ENCODE measurements around the gene ATOH7.

DNA sequence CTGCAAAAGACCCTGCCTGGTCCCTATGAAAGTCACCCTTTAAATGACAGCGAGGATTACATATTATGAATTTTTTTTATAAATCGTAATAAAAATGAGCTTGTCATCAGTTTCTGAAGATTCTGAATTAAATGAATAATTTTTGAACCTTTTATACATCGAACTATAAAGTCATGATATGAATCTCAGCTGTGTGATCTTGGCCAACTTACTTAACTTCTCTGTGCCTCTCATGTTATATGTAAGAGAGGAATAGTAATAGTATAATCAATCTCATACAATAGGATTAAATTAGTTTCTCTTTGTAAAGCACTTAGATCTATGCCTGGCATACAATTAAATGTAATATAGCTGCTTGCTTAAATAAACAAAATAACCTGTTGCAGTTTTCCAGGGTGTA lies 5.3 kb upstream of the ATOH7 start:
- TF ChIP-seq EZH2 (IDR thresholded peaks at IDR 0.05; ENCODE audit: low read length, unreplicated experiment) (no peak), EZH2phosphoT487 (IDR thresholded peaks at IDR 0.05; ENCODE audit: borderline replicate concordance, low read length) (no peak)
- TF ChIP-seq, protein P1, sequence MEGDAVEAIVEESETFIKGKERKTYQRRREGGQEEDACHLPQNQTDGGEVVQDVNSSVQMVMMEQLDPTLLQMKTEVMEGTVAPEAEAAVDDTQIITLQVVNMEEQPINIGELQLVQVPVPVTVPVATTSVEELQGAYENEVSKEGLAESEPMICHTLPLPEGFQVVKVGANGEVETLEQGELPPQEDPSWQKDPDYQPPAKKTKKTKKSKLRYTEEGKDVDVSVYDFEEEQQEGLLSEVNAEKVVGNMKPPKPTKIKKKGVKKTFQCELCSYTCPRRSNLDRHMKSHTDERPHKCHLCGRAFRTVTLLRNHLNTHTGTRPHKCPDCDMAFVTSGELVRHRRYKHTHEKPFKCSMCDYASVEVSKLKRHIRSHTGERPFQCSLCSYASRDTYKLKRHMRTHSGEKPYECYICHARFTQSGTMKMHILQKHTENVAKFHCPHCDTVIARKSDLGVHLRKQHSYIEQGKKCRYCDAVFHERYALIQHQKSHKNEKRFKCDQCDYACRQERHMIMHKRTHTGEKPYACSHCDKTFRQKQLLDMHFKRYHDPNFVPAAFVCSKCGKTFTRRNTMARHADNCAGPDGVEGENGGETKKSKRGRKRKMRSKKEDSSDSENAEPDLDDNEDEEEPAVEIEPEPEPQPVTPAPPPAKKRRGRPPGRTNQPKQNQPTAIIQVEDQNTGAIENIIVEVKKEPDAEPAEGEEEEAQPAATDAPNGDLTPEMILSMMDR (conservative IDR thresholded peaks at IDR 0.05; ENCODE audit: low read depth, low read length): no peak

Data from PC-3 (cell line).